Right lobe of liver (tissue), 4 donors: Measurements from ENCODE around the gene MAGEA9.
"Not testable (repeated sequence)": the region's sequence is repeated elsewhere in the genome, so short reads cannot be mapped to it uniquely, and the experiment has no call there.

Experiments used
- CTCF ChIP-seq, 4 donors: fragments of 200-600 bp in 3 of 4; fragments of 450-650 bp in 1 of 4; IDR thresholded peaks; one replicate each; pipeline versions ENCODE4 v1.5.1 to v1.8.0; 2016 to 2022; ENCODE audit warnings: antibody characterized with exemption in 4 of 4, mild to moderate bottlenecking in 2 of 4
- POLR2A ChIP-seq: fragments of 450-650 bp; IDR thresholded peaks from one replicate; pipeline ENCODE4 v1.6.1; 2017; ENCODE audit warnings: antibody characterized with exemption, mild to moderate bottlenecking
- donor health status: DM: no; HTN: no; CAD: no.
- donor health status: DM: no; HTN: no; CAD: no.
- donor health status: DM: no; HTN: yes; CAD: no.

GRCh38 chrX:149746390-149747007 is 35.2 kb upstream of the MAGEA9 start:
- TF ChIP-seq POLR2A; CTCF (IDR thresholded peaks at IDR 0.05): not testable (repeated sequence)
